ENCODE data around the gene MS4A5. TPM values are rescaled to one million over a fixed set of nuclear protein-coding genes. Genes with fewer than 3 reads are reported as not detected.

MS4A5 gene
- total RNA-seq, 1 donor from 2014 or later: not detected

DNA sequence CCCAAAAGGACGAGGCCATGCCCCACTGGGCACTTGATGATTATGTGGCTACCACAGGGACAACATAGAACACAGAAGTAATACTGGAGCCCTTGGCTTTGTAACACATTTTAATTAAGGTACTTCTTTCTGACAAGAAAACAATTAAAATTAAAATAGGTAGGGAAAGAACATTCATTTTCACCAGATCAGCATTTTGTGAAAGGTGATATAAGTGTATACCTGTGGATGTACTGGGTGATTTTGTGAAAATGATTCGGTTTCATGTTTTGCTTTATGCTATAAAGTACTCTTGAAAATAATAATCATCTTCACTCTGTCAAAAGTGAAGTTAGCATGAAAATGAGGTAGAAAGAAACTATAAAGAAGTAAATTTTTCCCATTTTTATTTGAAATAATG is 64.1 kb downstream of the MS4A5 start:
- intact Hi-C loops (cut with DNase I): no loop called here
- TF ChIP-seq POLR2AphosphoS5 (IDR thresholded peaks at IDR 0.05; ENCODE audit: insufficient read depth in 1 of 2, low read depth in 1 of 2) (no peak), POLR2A (IDR thresholded peaks at IDR 0.05) (no peak), CTCF (IDR thresholded peaks at IDR 0.05) (no peak)

More for the DNA sequence above, 64.1 kb downstream of the MS4A5 start:
- Histone ChIP-seq H3K4me3 (no peak overlapping the region), H3K4me1 (no peaks in the 10 kb centered on the region), H3K36me3 (no peaks in the 10 kb centered on the region), H3K27ac (no peak overlapping the region), H3K9me3 (no peaks in the 10 kb centered on the region), H3K27me3 (no peaks in the 10 kb centered on the region)
- DNase-seq (ENCODE audit: extremely low spot score in 2 of 2): no peak

Other genes starting within 250 kb of the MS4A5 start
- 30.7 TPM for gene MS4A6A, start 246.5 kb upstream of the MS4A5 start, total RNA-seq
- 1.7 TPM for gene MS4A4E, start 186.4 kb upstream of the MS4A5 start, total RNA-seq
- gene MS4A4A, start 148.9 kb upstream of the MS4A5 start, total RNA-seq: 10.3 TPM
- gene MS4A6E, start 102.3 kb upstream of the MS4A5 start, total RNA-seq: 3.4 TPM
- 23.3 TPM for gene MS4A7, start 51.0 kb upstream of the MS4A5 start, total RNA-seq
- 1.7 TPM for gene MS4A14, start 33.1 kb upstream of the MS4A5 start, total RNA-seq
- not detected for gene MS4A1, start 26.3 kb downstream of the MS4A5 start, total RNA-seq
- not detected for gene MS4A12, start 63.2 kb downstream of the MS4A5 start, total RNA-seq
- gene MS4A13, start 85.8 kb downstream of the MS4A5 start, total RNA-seq: not detected

Measured in vagina (tissue), 2 donors.